Measurements from ENCODE around the gene CACTIN. TPM values are rescaled to one million over a fixed set of nuclear protein-coding genes. Genes with fewer than 3 reads are reported as not detected.

The CACTIN gene
- total and polyA plus RNA-seq, 4 donors = 16.7 to 23.4 (median 18.7) TPM

DNA sequence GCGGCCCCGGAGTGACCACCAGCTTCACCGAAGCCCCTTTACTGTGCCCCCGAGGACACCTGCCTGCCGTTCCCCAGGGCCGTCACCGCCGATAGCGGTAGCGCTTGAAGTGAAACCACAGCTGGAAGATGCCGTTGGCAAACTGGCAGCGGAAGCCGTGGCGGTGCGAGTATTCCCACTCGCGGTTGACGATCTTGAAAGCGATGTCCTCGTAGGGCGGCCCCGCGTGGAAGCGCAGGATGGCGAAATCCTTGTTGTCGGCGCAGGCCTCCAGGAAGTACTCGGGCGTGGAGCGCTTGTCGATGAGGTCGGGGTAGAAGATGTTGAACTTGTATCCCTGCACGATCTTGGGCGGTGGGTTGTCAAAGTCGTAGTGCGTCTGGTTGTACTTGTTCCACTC is 14.7 kb downstream of the CACTIN start:
- Histone ChIP-seq H3K27ac (ENCODE audit: low read depth in 1 of 2, low read length in 1 of 2) (no peak overlapping the region), H3K36me3 (ENCODE audit: control insufficient read depth in 4 of 4, insufficient read depth in 4 of 4, low read length in 4 of 4) (peaks cover 4 to 47% (median 11%) of the 10 kb centered on the region in 4 donors), H3K27me3 (ENCODE audit: control insufficient read depth in 3 of 3, insufficient read depth in 3 of 3, low read length in 2 of 3) (no peaks in the 10 kb centered on the region), H3K4me3 (no peak overlapping the region), H3K9ac (ENCODE audit: insufficient read depth in 1 of 2, low read length in 2 of 2) (no peak overlapping the region), H3K9me3 (ENCODE audit: control insufficient read depth in 4 of 4, insufficient read depth in 3 of 4, low read length in 3 of 4) (peaks cover 0 to 3% (median 0%) of the 10 kb centered on the region in 4 donors), H3K4me1 (ENCODE audit: control insufficient read depth in 5 of 5, insufficient read depth in 5 of 5, low read length in 5 of 5) (peaks cover 0 to 35% (median 6%) of the 10 kb centered on the region in 5 donors)
- ATAC-seq (ENCODE audit: insufficient read depth, low FRiP score) = no peak
- WGBS, 2 donors = 91 to 93% methylated on average over 36 of the region's 36 CpGs
- peak in 1 of 3 donors; percentile 11 for DNase-seq
- TF ChIP-seq, protein P1, sequence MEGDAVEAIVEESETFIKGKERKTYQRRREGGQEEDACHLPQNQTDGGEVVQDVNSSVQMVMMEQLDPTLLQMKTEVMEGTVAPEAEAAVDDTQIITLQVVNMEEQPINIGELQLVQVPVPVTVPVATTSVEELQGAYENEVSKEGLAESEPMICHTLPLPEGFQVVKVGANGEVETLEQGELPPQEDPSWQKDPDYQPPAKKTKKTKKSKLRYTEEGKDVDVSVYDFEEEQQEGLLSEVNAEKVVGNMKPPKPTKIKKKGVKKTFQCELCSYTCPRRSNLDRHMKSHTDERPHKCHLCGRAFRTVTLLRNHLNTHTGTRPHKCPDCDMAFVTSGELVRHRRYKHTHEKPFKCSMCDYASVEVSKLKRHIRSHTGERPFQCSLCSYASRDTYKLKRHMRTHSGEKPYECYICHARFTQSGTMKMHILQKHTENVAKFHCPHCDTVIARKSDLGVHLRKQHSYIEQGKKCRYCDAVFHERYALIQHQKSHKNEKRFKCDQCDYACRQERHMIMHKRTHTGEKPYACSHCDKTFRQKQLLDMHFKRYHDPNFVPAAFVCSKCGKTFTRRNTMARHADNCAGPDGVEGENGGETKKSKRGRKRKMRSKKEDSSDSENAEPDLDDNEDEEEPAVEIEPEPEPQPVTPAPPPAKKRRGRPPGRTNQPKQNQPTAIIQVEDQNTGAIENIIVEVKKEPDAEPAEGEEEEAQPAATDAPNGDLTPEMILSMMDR (IDR thresholded peaks at IDR 0.05; ENCODE audit: control extremely low read depth, extremely low read depth) = no peak

DNA sequence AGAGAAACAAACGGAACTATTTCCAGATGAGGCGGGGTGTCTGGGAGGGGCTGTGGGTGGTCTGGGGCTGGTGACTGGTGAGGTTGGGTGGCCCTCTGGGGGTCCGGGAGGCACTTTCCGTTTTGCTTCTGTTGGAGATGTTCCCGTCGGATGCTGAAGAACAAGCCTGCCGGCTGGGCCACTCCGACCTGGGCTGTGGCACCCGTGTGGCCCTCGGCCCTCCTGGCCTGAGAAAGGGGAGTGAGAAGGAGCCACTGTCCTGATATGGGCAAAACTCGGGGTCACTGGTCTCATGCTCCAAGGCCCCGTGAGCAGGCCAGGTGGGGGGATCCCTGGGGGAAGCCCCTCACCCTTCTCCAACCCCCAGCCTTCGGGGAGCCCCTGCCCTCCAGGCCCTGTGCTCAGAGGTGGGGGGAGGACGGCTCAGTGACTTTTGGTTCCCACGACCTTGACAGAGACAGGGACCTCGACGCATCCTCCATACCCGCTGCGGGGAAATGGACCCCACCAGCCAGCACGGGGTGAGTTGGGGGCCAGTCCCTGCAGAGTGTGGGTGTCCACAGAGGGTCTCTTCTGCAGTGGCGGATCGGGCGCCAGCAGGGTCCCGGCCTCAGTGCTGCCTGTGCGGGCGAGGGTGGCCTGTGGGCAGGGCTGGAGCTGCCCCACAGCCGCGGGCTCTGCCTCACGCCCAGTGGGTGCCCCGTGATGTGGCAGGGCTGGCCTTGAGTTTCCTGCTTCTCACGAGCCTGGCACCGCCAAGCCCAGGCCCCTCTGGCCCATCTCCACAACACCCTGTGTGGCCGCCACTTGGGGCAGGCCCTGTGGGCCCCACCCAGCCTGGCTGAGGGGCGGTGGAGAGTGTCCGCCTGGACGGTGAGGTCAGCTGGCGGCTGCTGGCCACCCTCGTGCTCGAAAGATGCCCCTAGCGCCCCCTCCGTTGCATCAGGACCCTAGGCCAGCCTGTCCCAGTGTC is 15.6 kb downstream of the CACTIN start:
- H3K9ac ChIP-seq (ENCODE audit: insufficient read depth in 1 of 2, low read length in 2 of 2) = no peak overlapping the region
- H3K27ac ChIP-seq (ENCODE audit: low read depth in 1 of 2, low read length in 1 of 2) = no peak overlapping the region
- H3K27me3 ChIP-seq (ENCODE audit: control insufficient read depth in 3 of 3, insufficient read depth in 3 of 3, low read length in 2 of 3) = peaks cover 0 to 1% (median 0%) of the 10 kb centered on the region in 3 donors
- peaks cover 4 to 47% (median 11%) of the 10 kb centered on the region in 4 donors for H3K36me3 ChIP-seq (ENCODE audit: control insufficient read depth in 4 of 4, insufficient read depth in 4 of 4, low read length in 4 of 4)
- 90 to 91% methylated on average over 41 of the region's 41 CpGs for WGBS, 2 donors
- peak in 1 of 3 donors; percentile 20 for DNase-seq
- H3K4me3 ChIP-seq = no peak overlapping the region
- peaks cover 0 to 3% (median 0%) of the 10 kb centered on the region in 4 donors for H3K9me3 ChIP-seq (ENCODE audit: control insufficient read depth in 4 of 4, insufficient read depth in 3 of 4, low read length in 3 of 4)
- ATAC-seq (ENCODE audit: insufficient read depth, low FRiP score) = no peak
- TF ChIP-seq, protein P1 (IDR thresholded peaks at IDR 0.05; ENCODE audit: control extremely low read depth, extremely low read depth) = no peak
- peaks cover 0 to 35% (median 12%) of the 10 kb centered on the region in 5 donors for H3K4me1 ChIP-seq (ENCODE audit: control insufficient read depth in 5 of 5, insufficient read depth in 5 of 5, low read length in 5 of 5)

DNA sequence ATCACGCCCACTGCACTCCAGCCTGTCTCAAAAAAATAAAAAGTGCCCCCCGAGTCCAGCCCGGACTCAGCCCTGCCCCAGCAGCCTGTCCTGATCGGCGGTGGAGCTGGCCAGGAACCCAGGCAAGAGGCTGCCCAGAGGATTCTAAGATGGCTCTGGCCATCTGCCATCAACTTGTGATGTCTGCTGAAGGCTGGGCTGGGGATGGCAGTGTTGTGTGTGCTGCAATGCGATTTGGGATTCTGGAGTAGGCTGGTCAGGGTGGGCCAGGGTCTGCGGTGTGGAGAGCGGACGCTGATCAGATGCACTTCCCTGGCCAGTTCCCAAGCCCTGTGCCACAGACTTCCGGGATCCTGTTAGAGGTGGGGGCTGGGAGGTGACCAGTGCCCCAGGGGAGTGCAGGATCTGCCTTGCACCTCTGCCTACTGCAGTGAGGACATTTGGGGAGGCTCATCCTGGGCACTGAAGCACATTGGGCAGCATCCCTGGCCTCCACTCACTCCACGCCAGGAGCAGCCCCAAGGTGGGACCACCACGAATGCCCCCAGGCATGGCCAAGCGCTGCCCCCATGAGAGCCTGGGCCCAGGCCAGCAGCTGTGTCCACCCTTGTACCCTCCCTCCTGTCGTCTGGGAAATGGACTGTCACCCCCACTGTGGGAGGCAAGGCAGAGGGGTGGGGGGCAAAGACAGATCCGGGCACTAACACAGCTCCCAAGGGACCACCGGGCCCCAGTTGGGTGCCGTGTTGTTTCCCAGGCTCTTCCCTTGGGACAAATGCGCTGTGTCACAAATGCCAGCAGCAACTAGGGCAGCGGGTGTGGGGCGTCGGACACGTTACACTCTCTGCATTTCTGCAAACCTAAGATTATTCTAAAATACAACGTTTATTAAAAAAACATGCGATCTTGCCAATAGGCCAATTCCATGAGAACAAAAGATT is 16.5 kb downstream of the CACTIN start:
- peaks cover 0 to 36% (median 13%) of the 10 kb centered on the region in 5 donors for H3K4me1 ChIP-seq (ENCODE audit: control insufficient read depth in 5 of 5, insufficient read depth in 5 of 5, low read length in 5 of 5)
- H3K36me3 ChIP-seq (ENCODE audit: control insufficient read depth in 4 of 4, insufficient read depth in 4 of 4, low read length in 4 of 4) = peaks cover 4 to 39% (median 11%) of the 10 kb centered on the region in 4 donors
- no peak overlapping the region for H3K27ac ChIP-seq (ENCODE audit: low read depth in 1 of 2, low read length in 1 of 2)
- no peak overlapping the region for H3K4me3 ChIP-seq
- peaks cover 0 to 3% (median 0%) of the 10 kb centered on the region in 4 donors for H3K9me3 ChIP-seq (ENCODE audit: control insufficient read depth in 4 of 4, insufficient read depth in 3 of 4, low read length in 3 of 4)
- ATAC-seq (ENCODE audit: insufficient read depth, low FRiP score) (no peak), DNase-seq (peak in 1 of 3 donors; percentile 10)
- H3K9ac ChIP-seq (ENCODE audit: insufficient read depth in 1 of 2, low read length in 2 of 2) = no peak overlapping the region
- TF ChIP-seq, protein P1 (IDR thresholded peaks at IDR 0.05; ENCODE audit: control extremely low read depth, extremely low read depth) = no peak
- H3K27me3 ChIP-seq (ENCODE audit: control insufficient read depth in 3 of 3, insufficient read depth in 3 of 3, low read length in 2 of 3) = peaks cover 0 to 11% (median 0%) of the 10 kb centered on the region in 3 donors
- 77 to 82% methylated on average over 24 of the region's 24 CpGs for WGBS, 2 donors
